GM18519 (cell line): ENCODE results near the gene NR4A1.
A peak's percentile ranks its signal among the peaks of the same experiment; 100 is the strongest.

Source experiments
- ATAC-seq: cut with Tn5 transposase; IDR thresholded peaks from one replicate; pipeline ENCODE4 v1.9.1; 2021; ENCODE audit warnings: mild to moderate bottlenecking, moderate library complexity; ENCODE audit not compliant: unreplicated experiment, low FRiP score

NR4A1 gene

DNA sequence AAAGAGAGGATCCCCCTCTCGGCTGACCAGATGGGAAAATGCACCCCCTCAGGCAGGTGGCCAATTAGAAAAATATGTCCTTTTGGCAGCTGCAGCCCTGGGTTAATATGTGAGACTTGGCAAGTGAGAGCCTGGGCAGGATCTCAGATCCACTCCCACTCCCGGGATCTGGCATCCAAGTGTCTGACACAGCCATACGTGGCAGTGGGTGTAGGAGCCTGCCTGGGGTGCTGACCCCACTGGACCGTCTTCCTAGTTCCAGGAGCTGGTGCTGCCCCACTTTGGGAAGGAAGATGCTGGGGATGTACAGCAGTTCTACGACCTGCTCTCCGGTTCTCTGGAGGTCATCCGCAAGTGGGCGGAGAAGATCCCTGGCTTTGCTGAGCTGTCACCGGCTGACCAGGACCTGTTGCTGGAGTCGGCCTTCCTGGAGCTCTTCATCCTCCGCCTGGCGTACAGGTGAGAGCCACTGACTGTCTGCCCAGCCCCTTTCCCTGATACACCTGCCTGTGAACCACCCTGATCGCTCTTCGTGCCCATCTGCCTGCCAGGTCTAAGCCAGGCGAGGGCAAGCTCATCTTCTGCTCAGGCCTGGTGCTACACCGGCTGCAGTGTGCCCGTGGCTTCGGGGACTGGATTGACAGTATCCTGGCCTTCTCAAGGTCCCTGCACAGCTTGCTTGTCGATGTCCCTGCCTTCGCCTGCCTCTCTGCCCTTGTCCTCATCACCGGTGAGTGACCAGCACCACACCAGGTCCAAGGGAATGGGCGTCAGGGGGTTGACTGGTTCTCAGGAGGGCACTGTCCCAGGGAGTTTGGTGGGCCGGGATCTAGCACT, 5.8 kb downstream of the NR4A1 start:
- no peak for ATAC-seq

DNA sequence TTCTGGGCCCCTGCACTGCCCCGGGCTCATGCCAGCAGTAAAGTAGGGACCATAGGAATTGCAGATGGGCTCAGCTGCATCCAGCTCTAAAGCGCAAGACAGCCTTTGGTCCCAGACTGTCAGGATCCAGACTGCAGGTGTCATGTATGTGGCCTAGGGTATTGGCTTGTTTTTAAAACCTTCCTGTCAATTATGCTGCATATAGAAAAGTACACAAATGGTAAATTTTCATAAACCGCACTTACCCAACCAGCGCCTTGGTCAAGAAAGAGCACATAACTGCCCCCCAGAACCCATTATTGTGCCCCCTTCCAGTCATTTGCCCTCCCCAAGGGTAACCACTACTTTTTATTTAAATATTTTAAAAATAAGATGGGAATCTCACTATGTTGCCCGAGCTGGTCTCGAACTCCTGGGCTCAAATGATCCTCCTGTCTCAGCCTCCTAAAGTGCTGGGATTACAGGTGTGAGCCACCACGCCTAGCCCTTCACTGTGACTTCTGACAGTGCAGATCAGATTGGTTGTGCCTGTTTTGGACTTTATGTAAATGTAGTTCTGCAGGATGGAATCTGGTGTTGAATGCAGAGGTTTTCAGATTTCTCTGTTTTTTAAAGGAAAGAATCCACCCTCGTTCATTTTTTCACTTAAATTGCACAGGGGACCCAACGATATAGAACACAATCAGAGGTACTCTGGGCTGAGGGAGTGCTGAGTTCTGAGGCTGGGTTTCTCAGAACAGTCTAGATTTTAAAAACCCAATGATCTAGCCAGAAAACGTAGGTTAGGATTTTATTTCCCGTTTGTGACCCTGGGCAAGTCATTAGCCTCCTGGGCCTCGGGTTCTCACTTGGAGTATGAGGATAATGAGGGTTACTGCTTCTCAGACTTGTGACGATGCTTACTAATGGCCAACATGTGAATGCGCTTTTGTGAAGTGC, 6.7 kb downstream of the NR4A1 start:
- no peak for ATAC-seq

DNA sequence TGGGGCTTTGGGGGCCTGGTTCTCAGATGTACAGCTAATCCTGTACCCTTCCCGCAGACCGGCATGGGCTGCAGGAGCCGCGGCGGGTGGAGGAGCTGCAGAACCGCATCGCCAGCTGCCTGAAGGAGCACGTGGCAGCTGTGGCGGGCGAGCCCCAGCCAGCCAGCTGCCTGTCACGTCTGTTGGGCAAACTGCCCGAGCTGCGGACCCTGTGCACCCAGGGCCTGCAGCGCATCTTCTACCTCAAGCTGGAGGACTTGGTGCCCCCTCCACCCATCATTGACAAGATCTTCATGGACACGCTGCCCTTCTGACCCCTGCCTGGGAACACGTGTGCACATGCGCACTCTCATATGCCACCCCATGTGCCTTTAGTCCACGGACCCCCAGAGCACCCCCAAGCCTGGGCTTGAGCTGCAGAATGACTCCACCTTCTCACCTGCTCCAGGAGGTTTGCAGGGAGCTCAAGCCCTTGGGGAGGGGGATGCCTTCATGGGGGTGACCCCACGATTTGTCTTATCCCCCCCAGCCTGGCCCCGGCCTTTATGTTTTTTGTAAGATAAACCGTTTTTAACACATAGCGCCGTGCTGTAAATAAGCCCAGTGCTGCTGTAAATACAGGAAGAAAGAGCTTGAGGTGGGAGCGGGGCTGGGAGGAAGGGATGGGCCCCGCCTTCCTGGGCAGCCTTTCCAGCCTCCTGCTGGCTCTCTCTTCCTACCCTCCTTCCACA, 7.6 kb downstream of the NR4A1 start:
- ATAC-seq: no peak

DNA sequence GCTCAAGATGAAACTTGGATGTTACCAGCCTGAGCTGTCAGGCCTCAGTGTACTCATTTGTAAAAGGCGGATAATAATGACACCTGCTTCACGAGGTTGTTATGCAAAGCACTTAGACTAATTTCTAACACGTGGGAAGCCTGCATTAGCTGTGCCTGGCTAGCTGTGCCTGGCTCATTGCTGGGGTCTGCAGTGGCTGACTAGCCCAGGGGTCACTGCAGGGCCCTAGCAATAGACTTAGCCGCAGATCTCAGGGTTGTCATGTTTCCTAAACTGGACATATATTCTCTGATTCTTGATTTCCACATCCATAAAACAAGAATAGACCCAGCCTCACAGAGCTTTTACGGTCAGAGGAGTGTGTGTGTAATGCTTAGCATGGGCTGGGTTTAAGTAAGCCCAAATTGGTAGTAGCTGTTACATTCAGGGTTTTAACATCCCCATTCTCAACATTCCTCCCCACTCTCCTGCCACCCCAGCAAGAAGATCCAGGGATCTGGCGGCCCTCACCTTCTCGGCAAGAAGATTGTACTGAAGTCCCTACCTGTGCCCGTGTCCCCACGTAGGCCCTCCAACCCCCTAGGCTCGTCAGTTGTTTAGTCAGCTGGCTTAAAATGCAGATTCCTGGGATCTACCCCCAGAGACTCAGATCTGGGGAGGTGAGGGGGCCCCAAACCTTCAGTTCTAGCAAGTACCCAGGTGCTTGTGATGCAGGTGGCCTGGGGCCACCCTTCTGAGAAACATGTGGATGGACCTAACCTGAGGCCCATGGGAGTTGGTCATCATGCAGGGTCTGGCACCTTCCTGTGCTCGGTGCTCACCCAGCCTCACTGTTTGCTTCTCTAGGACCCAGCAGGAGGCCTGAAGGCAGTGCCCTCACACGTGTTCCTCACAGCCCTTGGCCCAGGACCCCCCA, 8.6 kb downstream of the NR4A1 start:
- no peak for ATAC-seq

DNA sequence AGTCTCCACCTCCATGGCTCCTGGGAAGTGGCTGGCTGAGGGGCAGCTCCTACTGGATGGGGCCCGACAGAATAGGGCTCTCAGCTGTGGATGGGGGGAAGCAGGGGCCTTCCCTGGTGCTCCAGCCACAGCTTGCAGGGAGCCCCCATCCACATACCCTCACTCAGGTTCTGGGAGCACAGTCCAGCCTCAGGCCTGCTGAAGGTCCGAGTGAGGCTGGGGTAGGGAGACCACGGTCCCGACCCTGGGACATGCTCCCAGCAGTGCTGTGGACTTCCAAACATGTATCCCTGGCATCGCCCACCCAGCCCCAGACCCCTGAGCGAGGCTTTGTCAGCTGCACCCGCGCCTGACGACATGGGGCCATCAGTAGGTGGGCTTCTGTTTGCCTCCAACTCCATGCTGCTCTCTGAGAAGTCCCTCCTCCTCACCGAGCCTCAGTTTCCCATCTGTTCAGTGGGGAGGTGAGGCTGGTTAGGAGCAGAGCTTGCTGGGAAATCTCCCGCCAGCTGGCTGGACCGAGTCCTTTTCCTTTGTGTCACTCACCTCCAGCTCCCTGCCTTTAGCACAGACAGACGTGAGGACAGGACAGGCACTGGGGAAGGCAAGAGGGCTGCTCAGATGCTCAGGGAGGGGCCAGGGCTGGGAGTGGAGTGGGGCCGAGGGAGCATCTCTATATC, 9.4 kb downstream of the NR4A1 start:
- no peak for ATAC-seq

DNA sequence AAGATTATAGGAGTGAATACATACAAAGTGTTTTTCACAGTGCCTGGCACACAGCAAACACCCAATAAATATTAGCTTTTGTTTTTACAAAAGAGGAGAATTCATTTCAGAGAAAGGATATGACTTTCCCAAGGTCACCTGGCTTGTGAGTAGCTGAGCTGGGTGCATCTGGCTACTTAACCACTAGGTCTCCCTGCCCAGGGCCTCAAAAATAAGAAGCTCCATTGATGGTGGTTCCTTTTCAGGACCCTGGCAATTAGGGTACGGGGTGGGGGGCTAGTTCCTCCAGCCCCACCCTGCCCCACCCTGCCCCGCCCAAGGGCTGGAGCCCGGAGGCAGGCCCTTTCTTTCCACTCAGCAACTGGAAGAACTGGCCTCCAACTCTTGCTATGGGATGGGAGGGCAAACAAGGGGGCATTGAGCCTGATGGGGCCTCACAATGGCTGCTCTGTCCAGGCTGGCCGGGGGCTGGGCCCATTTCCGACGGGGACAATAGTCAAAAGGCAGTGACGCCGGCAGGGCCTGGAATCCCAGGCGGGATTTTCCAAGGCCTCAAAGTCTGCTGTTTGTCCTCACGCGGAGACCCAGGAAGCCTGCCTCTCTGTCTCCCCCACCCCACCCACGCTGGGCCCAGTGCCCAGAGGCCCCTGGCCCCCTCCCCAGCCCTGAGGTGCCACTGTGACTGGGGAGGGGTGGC, 10.4 kb downstream of the NR4A1 start:
- no peak for ATAC-seq

DNA sequence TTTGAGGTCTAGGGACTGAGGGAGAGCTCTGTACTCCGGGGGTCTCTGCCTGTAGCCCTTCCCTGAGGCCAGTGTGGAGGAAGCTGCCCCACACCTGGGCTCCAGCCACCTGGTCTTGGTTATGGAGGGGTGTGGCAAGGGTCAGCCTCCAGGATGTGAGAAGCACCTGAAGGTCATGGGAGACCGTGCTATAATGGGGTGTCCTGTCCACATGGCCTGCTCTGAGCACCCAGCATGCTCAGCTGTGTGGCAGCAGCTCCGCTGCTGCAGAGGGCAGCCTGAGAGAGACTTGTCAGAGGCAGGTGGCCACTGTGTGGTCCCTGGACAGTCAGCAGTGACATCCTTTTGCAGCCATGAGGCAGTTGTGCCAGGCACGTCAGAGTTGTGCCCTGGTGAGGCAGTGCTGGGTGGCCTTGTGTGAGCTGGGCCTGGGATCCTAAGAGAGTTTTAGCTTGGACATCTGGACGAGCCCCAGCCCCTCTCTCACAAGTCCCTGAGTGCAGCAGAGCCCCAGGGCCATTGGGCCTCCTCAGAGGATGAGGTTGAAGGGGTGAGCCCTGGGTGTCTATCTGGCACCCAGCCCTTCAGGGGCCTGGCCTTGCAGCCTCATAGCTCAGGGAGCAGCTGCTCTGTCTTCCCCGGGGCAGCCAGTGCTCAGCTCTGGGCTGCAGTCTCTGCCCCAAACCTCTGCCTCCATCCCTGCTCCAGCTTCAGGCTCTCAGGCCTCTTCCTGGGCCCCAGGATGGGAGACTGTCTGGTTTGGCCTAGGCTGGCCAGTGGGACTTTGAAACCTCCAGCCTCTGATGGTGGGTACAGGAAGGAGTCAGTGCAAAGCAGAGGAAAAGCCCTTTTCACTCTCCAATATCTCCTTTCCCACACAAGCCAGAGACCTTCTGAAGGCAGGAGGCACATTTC, 11.2 kb downstream of the NR4A1 start:
- no peak for ATAC-seq

DNA sequence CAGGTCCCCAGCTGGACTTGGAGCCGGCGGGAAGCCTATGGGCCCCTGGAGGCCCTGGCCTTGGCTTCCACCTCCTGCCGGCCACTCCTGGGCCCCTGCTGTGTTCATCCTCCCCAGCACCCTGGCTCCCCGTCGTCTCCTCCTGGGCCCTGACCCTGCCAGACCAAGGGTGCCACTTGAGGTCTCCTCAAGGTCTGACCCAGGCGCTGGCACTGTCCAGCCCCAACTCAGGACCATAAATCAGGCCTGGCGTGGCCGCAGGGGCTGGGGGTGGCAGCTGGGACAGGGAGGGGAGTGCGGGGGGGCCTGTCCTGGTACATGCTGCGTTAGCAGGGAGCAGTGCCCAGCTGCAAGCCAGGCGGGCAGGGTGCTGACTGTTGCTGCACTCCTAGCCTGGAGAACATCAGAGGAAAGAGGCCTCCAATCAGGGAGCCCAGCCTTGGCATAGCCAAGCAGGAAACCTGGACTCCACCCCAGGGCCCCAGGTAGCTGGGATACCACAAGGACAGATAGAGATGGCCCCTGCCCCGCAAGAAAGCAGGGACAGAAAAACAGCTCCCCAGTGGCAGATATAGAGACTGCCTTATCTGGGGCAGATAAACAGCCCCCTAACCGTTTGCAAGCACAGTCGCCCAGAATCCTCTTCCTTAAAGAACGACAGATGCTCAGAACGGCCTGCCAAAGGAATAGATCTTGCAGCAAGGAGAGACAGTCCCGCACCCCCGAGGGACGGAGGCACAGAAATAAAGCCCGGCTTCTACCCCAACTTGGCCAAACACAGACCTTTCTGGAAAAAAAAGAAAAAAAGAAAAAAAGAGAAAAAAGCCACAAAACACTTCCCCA, 12.1 kb downstream of the NR4A1 start:
- no peak for ATAC-seq

DNA sequence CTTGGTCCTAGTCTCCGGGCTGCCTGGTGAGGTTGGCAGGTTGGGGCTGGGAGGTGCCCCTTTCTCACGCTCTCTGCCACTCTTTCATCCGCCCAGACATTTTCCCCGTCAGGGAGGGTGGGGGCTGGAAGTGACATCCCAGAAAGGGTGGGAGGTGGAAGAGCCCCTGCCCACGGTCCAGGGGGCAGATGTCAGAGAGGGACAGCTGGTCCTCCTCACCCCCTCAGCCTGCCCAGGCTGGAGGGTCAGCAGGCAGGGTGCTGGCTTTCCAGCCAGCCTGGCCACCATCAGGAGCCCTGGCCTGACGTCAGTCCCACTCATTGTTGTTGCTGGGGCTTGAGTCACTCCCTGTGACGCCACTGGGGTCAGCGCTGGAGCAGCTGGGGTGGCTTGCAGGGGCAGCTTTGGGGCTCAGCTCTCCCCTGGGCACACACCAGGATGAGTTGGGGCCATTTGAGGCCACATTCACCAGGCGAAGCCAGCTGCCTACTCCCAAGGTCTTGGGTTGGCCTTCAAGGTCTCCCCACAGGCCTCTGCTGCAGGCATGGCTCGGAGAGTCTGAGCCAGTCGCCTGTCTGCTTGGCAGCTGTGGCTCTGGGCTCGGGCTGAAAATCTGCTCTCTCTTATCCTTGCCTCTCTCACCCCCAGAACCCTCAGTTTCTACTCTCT, 12.9 kb downstream of the NR4A1 start:
- ATAC-seq: no peak

DNA sequence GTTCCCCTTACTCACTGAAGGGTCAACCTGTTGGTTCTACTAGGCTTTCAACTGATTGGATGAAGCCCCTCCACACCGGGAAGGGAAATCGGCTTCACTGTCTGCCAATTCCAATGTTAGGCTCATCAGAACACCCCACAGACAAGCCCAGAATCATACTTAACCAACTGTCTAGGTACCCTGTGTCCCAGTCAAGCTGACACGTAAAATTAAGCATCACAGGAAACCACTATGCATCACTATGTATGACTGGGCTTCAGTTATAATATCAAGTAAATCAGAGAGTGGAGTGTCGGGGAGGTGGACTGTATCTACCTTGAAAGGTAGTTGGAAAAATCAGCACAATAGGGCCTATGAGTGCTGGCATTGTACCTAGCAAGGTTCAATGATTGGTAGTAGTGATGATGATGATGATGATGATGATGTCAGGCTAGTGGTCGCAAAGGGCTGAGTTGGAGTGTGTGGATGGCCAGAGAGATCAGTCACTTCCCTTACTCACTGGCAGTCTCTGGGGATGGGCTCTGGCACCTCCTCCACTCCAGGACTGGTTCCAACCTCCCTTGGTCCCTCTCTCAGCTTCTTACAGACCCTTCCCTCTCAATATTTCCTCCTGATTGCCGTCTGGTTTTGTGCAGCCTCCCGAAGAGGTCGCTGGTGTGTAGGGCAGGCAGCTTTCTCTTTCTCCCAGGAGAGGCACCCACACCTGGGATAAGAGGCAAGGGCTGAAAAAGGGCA, 15.3 kb downstream of the NR4A1 start:
- no peak for ATAC-seq

DNA sequence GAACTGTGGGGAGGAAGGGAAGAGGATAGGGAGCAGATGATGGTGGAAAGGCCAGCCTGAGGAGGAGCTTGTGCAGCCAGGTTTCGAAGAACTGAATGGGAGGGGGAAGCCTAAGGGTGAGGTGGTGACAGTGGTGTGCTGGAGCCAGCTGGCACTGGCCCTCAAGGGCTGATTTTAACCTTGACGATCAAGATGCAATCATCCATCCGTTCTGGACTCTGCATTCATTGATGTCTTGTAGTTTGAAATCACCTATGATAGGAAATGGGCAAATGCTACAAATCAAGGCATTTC, 15.8 kb downstream of the NR4A1 start:
- ATAC-seq: no peak

DNA sequence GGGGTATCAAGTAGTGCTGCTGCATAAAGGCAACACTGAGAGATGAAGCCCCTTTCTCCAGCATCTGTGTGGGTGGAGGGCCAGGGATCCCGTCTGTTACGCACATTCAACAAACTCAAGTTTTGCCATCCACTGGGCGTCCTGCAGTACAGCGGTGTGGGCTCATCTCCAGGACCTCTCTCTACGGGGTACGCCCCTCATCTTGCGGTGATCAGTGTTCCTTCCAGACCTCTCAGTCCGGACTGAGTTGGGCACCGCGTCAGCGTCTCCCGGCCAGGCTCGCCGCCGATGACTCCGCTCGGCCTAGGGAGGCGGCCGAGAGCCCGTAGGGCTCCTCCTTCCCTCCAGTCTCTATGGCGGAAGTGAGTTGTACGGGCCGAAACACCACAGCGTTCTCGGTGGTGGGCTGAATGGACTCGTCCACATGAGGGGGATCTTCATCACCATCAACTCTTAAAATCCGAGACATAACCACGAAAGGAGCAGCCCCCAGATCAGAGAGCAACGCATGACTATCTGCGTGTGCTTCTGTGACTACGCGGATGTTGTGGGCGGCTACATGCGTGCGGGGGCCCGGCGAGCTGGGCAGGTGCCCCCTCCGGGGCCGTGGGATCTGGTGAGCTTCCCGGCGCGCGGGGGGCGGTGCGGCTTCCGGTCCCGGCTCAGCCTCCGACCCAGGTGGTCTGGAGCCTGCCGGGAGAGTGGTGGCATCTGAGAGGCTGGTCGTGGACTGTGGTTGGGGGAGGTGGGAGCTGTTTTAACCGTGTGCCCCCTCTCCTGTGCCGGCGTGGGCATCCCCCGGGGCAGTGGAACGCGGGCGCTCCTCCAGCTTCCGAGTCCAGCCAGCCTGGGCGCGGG, 18.3 kb downstream of the NR4A1 start, which contains the start of gene ATG101:
ATG101 (plus strand) TSS at position 652 of the 858 bp plus-strand sequence. CDS start 3,673 bp downstream, outside the sequence.
- ATAC-seq: peak; percentile 74

DNA sequence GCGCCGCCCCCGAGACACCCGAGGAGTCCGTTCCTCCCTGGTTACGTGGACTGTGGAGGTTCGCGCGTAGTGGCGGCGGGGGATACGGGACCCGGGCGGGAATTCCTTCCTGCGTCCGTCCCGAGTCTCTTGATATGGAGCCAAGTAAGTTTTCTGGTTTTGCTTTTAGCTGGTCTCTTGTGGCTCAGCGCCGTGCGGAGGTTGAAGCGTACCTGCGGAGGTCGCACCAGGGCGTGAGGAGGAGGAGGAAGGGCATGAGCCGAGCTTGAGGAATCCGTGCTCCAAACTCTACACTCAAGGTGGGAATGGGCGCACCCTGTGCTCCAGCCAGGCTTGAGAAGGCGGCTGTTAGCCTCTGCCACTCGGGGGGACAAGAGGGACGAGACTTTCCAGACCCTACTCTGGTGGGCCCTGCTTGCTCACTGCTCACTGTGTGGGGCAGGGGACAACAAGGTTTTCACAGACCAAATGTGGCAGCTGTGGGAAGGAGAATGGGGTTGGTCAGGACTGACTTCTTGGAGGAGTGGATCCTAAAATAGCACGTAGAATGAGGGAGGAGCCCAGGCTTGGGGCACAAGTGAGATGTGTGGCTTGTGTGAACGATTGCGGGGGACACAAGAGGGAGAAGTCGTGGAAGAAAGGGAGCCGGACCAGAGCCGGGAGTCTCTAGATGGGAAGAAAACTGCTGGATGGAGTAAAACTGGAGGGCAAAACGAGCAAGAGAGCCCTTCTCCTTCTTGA, 19.1 kb downstream of the NR4A1 start:
- ATAC-seq: no peak
